Osteocyte (in vitro differentiated cells): ENCODE results near the gene DIAPH3. TPM values are rescaled to one million over a fixed set of nuclear protein-coding genes. Genes with fewer than 3 reads are reported as not detected.

ENCODE experiments used
- DNase-seq: peaks from one replicate; pipeline ENCODE4 v3.0.0; 2021; ENCODE audit warnings: mixed read lengths; ENCODE audit not compliant: unreplicated experiment; ENCODE audit errors: extremely low spot score
- H3K27ac Mint-ChIP-seq: one replicate; pipeline ENCODE4 v1.8.0; 2021; ENCODE audit warnings: mild to moderate bottlenecking, mixed read lengths; ENCODE audit not compliant: unreplicated experiment
- H3K27me3 Mint-ChIP-seq: one replicate; pipeline ENCODE4 v1.8.0; 2021; ENCODE audit warnings: mixed read lengths; ENCODE audit not compliant: unreplicated experiment
- H3K36me3 Mint-ChIP-seq: one replicate; pipeline ENCODE4 v1.8.0; 2021; ENCODE audit warnings: mixed read lengths; ENCODE audit not compliant: unreplicated experiment
- H3K4me1 Mint-ChIP-seq: one replicate; pipeline ENCODE4 v1.8.0; 2021; ENCODE audit warnings: mixed read lengths; ENCODE audit not compliant: unreplicated experiment
- H3K4me3 Mint-ChIP-seq: one replicate; pipeline ENCODE4 v1.8.0; 2021; ENCODE audit warnings: mild to moderate bottlenecking, moderate library complexity, mixed read lengths; ENCODE audit not compliant: unreplicated experiment
- H3K9me3 Mint-ChIP-seq: one replicate; pipeline ENCODE4 v1.8.0; 2021; ENCODE audit warnings: mixed read lengths; ENCODE audit not compliant: unreplicated experiment
- total RNA-seq: library from RNA; stranded (reverse); gene quantifications from 2 replicates; pipeline ENCODE4 v1.2.1, GENCODE V29; 2021
- TF ChIP-seq, protein P1 (sequence below): fragments of 200-600 bp; sonication (generic); IDR thresholded peaks from 2 replicates; pipeline ENCODE4 v1.5.0; 2021; ENCODE audit warnings: antibody characterized with exemption, mild to moderate bottlenecking, moderate library complexity

The DIAPH3 gene
- total RNA-seq, 1 donor from 2014 or later: 12.2 TPM

DNA sequence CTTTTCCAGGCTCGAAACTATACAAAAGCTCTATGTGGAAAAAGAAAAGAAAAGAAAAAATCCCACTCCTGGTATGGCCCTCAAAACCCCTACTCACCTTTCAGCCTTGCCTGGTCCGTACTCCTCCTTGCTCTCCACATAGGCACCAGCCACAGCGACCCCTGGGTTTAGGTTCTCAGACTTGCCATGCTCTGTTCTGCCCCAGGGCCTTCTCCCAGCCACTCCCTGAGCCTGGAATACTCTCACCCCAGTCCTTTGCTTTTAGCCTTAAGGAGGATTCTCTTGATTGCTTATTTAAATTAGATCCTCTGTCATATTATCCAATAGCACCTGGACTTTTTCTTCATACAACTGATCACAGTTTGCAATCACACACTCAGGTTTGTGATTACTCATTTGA, 522.5 kb downstream of the DIAPH3 start:
- Mint-ChIP-seq H3K36me3 (no peaks in the 10 kb centered on the region), H3K4me3 (no peak overlapping the region), H3K9me3 (no peaks in the 10 kb centered on the region), H3K4me1 (peaks cover 38% of the 10 kb centered on the region), H3K27ac (peak overlapping the region; percentile 47), H3K27me3 (no peaks in the 10 kb centered on the region)
- DNase-seq: no peak
- TF ChIP-seq, protein P1, sequence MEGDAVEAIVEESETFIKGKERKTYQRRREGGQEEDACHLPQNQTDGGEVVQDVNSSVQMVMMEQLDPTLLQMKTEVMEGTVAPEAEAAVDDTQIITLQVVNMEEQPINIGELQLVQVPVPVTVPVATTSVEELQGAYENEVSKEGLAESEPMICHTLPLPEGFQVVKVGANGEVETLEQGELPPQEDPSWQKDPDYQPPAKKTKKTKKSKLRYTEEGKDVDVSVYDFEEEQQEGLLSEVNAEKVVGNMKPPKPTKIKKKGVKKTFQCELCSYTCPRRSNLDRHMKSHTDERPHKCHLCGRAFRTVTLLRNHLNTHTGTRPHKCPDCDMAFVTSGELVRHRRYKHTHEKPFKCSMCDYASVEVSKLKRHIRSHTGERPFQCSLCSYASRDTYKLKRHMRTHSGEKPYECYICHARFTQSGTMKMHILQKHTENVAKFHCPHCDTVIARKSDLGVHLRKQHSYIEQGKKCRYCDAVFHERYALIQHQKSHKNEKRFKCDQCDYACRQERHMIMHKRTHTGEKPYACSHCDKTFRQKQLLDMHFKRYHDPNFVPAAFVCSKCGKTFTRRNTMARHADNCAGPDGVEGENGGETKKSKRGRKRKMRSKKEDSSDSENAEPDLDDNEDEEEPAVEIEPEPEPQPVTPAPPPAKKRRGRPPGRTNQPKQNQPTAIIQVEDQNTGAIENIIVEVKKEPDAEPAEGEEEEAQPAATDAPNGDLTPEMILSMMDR: peak; percentile 32

DNA sequence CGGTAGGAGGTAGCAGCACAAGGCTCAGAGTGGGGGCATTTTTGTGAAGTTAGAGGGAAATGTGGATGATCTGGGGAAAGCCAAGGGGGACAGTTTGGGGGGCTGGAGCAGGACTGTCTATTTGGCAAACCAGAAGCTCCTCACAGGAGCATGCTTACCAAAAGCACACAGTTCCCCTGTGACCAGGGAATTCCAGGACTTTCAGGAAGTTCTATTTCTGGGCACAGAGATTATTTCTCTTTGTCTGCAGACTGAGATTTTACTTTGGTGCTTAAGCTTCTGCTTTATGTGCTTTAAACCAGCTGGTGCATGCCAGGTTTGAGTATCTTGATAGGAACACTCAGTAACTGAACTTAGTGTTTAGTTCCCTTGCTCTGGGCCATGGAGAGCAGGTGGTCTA, 525.3 kb downstream of the DIAPH3 start:
- Mint-ChIP-seq H3K4me3 (no peak overlapping the region), H3K9me3 (no peaks in the 10 kb centered on the region), H3K27ac (no peak overlapping the region), H3K4me1 (peaks cover 42% of the 10 kb centered on the region), H3K36me3 (no peaks in the 10 kb centered on the region), H3K27me3 (no peaks in the 10 kb centered on the region)
- TF ChIP-seq, protein P1: no peak
- no peak for DNase-seq

DNA sequence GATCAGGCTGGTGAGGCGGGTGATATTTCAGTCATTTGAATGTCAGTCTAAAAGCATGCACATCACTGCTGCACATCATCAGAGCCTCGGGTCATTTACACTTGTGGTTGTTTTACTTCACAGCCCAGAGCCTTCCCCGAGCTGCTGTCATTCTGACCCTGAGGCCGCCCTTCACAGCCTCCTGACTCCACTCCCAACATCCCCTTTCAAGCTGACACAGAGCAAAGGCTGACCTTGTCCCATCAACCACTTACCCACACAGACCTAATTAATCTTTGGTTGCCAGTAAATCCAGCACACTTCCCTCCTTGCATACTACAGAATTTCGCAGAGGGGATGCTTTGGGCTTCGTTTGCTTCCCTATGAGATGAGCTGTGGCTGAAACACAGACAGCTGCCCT, 528.1 kb downstream of the DIAPH3 start:
- Mint-ChIP-seq H3K36me3 (no peaks in the 10 kb centered on the region), H3K9me3 (no peaks in the 10 kb centered on the region), H3K27me3 (no peaks in the 10 kb centered on the region), H3K4me1 (peaks cover 15% of the 10 kb centered on the region), H3K27ac (no peak overlapping the region), H3K4me3 (no peak overlapping the region)
- no peak for DNase-seq
- TF ChIP-seq, protein P1: no peak

DNA sequence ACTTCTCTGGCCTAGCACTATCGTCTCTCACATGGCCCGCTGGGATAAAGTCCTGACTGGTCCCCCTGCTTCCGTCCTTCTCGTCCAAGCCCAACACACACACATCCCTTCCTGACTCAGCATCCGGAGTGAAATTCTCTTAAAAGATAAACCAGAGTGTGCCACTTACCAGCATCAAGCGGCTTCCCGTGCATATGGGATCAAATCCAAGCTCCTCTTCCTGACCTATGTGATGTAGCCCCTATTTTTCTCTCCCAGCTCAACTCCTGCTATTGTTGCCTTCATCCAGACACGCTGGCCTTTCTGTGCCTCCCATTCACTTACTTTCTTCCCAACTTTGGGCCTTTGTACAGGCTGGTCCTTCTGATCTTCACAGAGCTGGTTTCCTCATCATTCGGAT, 530.4 kb downstream of the DIAPH3 start:
- Mint-ChIP-seq H3K27me3 (no peaks in the 10 kb centered on the region), H3K9me3 (no peaks in the 10 kb centered on the region), H3K36me3 (no peaks in the 10 kb centered on the region), H3K4me1 (peaks cover 12% of the 10 kb centered on the region), H3K4me3 (no peak overlapping the region), H3K27ac (no peak overlapping the region)
- DNase-seq: no peak
- TF ChIP-seq, protein P1: no peak

DNA sequence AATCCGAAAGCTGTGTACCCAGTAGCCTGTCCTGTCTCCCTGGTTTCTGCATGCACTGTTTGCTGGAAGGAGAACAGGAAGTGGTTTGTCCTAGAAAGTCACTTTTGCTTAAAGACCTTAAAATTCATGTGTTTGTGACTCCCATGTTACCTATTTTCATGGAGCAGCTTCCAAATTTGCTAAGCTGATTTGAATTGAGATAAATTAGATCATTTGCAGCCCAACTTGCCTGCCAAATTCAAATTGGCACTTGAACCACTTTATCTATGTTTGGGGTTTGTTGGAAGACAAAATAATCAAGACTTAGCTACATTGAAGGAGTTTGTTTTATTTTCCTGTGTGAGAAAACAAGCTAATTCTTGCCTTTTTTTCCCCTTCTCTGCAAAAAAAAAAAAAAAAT, 532.5 kb downstream of the DIAPH3 start:
- Mint-ChIP-seq H3K9me3 (no peaks in the 10 kb centered on the region), H3K36me3 (no peaks in the 10 kb centered on the region), H3K27ac (no peak overlapping the region), H3K4me3 (no peak overlapping the region), H3K27me3 (no peaks in the 10 kb centered on the region), H3K4me1 (peaks cover 12% of the 10 kb centered on the region)
- TF ChIP-seq, protein P1: no peak
- DNase-seq: no peak
